Mucosa of descending colon (tissue), 3 donors: Measurements from ENCODE around the gene KIF16B. TPM values are rescaled to one million over a fixed set of nuclear protein-coding genes. Genes with fewer than 3 reads are reported as not detected.

Experiments used
- ATAC-seq: fragments of 200-7000 bp; cut with Tn5 transposase; one replicate; pipeline ENCODE4 v1.9.1; 2020; ENCODE audit warnings: mild to moderate bottlenecking, moderate library complexity
- DNase-seq, 3 donors: peaks; one replicate each; pipeline ENCODE4 v3.0.0-alpha.2; 2020
- H3K36me3 ChIP-seq: fragments of 200-600 bp; one replicate; pipeline ENCODE4 v1.8.0; 2021; ENCODE audit warnings: low read depth, mild to moderate bottlenecking
- H3K4me1 ChIP-seq: fragments of 200-600 bp; one replicate; pipeline ENCODE4 v1.8.0; 2021; ENCODE audit warnings: low read depth, mild to moderate bottlenecking
- H3K4me3 ChIP-seq: fragments of 200-600 bp; one replicate; pipeline ENCODE4 v1.8.0; 2021; ENCODE audit warnings: mild to moderate bottlenecking
- H3K9me3 ChIP-seq: fragments of 200-600 bp; one replicate; pipeline ENCODE4 v1.8.0; 2021; ENCODE audit warnings: mild to moderate bottlenecking
- intact Hi-C, 2 donors: fragments of 100-400 bp; cut with DNase I in 1 of 2; cut with micrococcal nuclease in 1 of 2; formaldehyde crosslinking; loops; one replicate each; pipeline versions ENCODE4 v1.11.0 to v1.11.1; 2022; cut with DNase I, micrococcal nuclease
- total RNA-seq, 3 donors: library from RNA; stranded (reverse); fragmentation: NEBNext Ultra II Directional in 2 of 3; extraction: Animal tissue kit (Norgen Biotek cat#: 25700) in 2 of 3; gene quantifications; one replicate each; pipeline versions ENCODE4 v1.2.1 to v1.2.4, GENCODE V29; 2021 to 2023
- TF ChIP-seq, protein P1 (sequence below): fragments of 200-600 bp; IDR thresholded peaks from one replicate; pipeline ENCODE4 v1.8.0; 2022; ENCODE audit warnings: antibody characterized with exemption, mild to moderate bottlenecking
- donor health status: DM: no; HTN: no; CAD: no; lungs with moderate emphysema.
- donor health status: DM: no; HTN: no; CAD: no.
- donor health status: DM: no; HTN: yes; CAD: no.

Gene KIF16B
- total RNA-seq, 3 donors from 2014 or later = 48.5 to 81.7 (median 65.1) TPM

DNA sequence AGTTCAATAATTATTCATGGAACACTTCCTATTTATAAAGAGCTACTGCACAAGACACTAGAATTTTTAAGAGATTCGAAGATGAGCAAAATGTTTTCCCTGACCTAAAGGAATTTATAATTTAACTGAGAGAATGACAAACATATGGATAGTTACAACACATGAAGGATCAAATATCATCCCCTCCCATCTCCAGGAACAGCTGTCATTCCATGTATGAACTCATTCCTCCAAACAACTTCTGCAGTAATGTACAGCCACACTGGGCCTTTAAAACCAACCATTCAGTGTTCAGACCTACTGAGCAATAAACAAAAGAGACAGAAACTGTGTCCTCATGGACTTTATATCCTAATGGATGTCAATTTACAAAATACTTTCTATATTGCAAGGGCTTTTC is 87.8 kb downstream of the KIF16B start:
- H3K9me3 ChIP-seq = no peaks in the 10 kb centered on the region
- no peaks in the 10 kb centered on the region for H3K4me1 ChIP-seq
- intact Hi-C loops = no loop called here
- ATAC-seq (no peak), DNase-seq (no peak)
- TF ChIP-seq, protein P1, sequence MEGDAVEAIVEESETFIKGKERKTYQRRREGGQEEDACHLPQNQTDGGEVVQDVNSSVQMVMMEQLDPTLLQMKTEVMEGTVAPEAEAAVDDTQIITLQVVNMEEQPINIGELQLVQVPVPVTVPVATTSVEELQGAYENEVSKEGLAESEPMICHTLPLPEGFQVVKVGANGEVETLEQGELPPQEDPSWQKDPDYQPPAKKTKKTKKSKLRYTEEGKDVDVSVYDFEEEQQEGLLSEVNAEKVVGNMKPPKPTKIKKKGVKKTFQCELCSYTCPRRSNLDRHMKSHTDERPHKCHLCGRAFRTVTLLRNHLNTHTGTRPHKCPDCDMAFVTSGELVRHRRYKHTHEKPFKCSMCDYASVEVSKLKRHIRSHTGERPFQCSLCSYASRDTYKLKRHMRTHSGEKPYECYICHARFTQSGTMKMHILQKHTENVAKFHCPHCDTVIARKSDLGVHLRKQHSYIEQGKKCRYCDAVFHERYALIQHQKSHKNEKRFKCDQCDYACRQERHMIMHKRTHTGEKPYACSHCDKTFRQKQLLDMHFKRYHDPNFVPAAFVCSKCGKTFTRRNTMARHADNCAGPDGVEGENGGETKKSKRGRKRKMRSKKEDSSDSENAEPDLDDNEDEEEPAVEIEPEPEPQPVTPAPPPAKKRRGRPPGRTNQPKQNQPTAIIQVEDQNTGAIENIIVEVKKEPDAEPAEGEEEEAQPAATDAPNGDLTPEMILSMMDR = no peak
- H3K36me3 ChIP-seq = no peaks in the 10 kb centered on the region
- H3K4me3 ChIP-seq = no peak overlapping the region

DNA sequence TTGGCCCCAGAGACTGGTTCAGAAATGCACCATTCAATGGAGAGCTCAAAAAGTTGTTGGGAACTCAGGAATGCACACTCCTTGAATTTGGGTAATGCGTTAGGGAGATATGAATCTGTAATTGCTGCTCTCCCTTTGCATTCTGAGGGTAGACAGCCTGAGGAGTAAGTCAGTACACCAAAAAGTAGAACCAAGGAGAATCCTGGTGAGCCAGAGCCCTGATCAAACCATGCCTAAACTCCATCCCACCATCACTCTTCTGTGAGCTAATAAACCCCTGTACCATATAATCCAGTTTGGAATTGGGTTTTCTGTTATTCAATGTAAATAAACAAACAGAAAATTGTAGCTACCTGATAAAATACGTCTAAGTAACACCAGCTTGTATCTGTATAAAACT is 90.2 kb downstream of the KIF16B start:
- DNase-seq = no peak
- Histone ChIP-seq H3K36me3 (no peaks in the 10 kb centered on the region), H3K4me1 (peaks cover 2% of the 10 kb centered on the region), H3K9me3 (no peaks in the 10 kb centered on the region), H3K4me3 (no peak overlapping the region)
- no peak for ATAC-seq
- intact Hi-C loops = no loop called here
- TF ChIP-seq, protein P1 = no peak

DNA sequence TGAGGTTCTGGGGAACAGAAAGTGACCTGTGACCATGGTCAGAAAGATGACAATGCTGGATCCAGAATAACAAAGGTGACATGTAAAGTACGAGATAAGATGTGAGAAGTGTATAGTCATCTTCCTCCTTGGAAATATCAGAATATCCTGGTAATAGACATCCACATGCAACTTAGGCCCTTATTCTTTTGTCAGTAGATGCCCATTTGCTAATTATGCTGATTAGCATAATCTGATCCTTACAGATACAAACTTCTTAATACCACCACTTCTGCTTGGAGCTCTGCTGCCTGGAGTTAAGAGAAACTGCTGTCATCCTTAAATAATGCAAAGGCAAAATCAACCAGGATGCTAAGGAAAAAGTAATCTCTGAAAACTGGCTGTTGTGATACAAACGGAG is 91.3 kb downstream of the KIF16B start:
- H3K36me3 ChIP-seq = no peaks in the 10 kb centered on the region
- peaks cover 4% of the 10 kb centered on the region for H3K4me1 ChIP-seq
- no peaks in the 10 kb centered on the region for H3K9me3 ChIP-seq
- TF ChIP-seq, protein P1 = no peak
- intact Hi-C loops = no loop called here
- no peak for DNase-seq
- no peak for ATAC-seq
- H3K4me3 ChIP-seq = no peak overlapping the region

DNA sequence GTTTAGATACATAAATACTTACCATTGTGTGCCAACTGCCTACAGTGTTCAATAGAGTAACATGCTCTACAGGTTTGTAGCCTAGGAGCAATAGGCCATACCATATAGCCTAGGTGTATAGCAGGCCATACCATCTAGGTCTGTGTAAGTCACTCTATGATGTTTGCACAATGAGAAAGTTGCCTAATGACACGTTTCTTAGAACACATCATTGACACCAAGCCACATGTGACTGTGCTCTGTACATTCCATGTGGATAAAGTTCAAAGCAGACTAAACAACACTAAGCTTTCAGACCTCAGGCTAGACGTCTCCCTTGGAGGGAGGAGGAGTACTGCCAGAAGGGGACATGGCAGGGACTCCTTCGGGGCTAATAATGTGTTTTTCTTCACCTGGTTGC is 93.6 kb downstream of the KIF16B start:
- TF ChIP-seq, protein P1 = no peak
- ATAC-seq = no peak
- intact Hi-C loops = no loop called here
- H3K4me1 ChIP-seq = peaks cover 12% of the 10 kb centered on the region
- no peak overlapping the region for H3K4me3 ChIP-seq
- no peaks in the 10 kb centered on the region for H3K9me3 ChIP-seq
- DNase-seq = no peak
- no peaks in the 10 kb centered on the region for H3K36me3 ChIP-seq

DNA sequence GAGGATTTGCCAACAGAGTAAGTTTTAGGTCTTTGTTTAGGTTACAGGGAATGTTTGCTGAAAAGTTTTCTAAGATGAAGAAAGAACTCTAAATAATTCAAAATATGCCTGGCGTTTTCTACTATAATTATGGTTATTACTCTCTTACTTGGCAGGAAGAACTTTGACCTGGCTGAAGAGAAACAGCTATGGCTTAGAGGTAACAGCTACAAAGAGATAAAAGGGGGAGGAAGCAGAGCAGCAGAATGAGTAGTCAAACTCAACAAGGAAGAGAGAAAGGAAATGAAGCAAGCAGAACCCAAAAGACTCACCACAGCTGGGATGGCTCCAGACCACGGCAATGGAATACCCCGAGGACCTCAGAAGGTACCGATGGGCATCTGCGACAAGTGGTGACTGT is 95.6 kb downstream of the KIF16B start:
- intact Hi-C loops = no loop called here
- TF ChIP-seq, protein P1 = no peak
- Histone ChIP-seq H3K36me3 (no peaks in the 10 kb centered on the region), H3K4me3 (no peak overlapping the region), H3K4me1 (peaks cover 12% of the 10 kb centered on the region), H3K9me3 (no peaks in the 10 kb centered on the region)
- ATAC-seq = peak; percentile 69
- DNase-seq = no peak

DNA sequence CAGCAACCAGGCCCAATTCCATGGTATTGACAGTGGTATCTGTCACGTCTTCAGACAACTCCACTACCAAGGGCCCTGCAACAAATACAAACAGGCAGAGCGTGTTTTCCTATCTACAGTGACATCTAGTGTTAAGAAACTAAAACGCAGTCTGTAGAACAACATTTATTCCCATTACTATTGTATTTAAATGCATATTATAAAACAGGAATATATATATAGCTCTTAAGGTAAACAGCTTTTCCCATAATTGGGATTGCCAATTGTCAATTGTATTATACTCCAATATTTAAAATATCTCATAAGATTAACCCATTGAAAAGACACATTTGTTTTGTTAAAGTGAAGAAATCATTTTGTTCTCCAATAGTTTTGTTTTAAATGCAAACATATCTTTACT is 97.2 kb downstream of the KIF16B start:
- intact Hi-C loops = no loop called here
- TF ChIP-seq, protein P1 = peak; percentile 21
- ATAC-seq (peak; percentile 61), DNase-seq (no peak)
- Histone ChIP-seq H3K36me3 (no peaks in the 10 kb centered on the region), H3K4me1 (peaks cover 12% of the 10 kb centered on the region), H3K4me3 (no peak overlapping the region), H3K9me3 (no peaks in the 10 kb centered on the region)
